A673 (cell line): Measurements from ENCODE around the gene TIGAR.

Source experiments
- EZH2 ChIP-seq: fragments of 200-600 bp; sonication (generic); IDR thresholded peaks from 2 replicates; pipeline ENCODE4 v1.6.1; 2017; ENCODE audit warnings: borderline replicate concordance, low read depth, mild to moderate bottlenecking, mixed read lengths, antibody characterized with exemption, low read length; ENCODE audit not compliant: poor library complexity, severe bottlenecking
- TF ChIP-seq, protein P1 (sequence below): fragments of 300-800, 200-600 bp; sonication (generic); conservative IDR thresholded peaks from 2 replicates; pipeline ENCODE4 v1.5.1; 2017; ENCODE audit warnings: low read depth, mild to moderate bottlenecking, antibody characterized with exemption, low read length, moderate library complexity, mixed read lengths

DNA sequence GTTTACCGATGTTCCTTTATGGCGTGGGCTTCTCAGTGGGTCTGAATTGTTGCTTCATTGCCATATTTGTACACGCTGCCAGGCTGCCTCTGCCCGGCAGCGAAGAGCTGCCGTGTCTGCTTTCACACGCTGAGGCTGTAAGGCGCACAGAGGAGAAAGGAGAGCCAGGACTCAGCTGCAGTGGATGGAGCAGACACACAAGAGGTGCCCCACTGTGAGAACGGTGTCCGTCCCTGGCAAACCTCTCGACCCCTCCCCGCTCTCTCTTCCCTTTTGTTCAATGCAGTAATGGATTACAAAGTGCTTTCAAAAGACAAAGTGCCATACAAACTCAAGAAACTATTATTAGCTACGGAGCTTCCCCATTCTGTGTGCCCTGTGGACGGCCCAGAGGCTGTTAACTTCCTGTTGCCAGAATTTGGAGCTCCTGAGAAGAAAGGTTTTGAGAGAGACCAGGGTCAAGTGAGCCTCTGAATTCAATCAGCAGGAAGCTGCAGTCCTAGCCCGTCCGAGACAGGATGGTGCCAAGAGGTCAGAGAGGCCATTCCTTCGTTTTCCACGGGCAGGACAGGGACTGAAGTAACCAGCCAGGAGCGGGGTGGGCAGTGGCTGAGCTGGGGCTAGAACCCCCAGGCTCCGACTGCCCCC is 31.7 kb upstream of the TIGAR start:
- TF ChIP-seq, protein P1, sequence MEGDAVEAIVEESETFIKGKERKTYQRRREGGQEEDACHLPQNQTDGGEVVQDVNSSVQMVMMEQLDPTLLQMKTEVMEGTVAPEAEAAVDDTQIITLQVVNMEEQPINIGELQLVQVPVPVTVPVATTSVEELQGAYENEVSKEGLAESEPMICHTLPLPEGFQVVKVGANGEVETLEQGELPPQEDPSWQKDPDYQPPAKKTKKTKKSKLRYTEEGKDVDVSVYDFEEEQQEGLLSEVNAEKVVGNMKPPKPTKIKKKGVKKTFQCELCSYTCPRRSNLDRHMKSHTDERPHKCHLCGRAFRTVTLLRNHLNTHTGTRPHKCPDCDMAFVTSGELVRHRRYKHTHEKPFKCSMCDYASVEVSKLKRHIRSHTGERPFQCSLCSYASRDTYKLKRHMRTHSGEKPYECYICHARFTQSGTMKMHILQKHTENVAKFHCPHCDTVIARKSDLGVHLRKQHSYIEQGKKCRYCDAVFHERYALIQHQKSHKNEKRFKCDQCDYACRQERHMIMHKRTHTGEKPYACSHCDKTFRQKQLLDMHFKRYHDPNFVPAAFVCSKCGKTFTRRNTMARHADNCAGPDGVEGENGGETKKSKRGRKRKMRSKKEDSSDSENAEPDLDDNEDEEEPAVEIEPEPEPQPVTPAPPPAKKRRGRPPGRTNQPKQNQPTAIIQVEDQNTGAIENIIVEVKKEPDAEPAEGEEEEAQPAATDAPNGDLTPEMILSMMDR: no peak
- no peak for TF ChIP-seq EZH2
